DND-41 (cell line): ENCODE measurements around the gene SORL1-AS1.

Experiments used
- ATAC-seq: fragments of 200-7000 bp; cut with Tn5 transposase; 3 replicates; pipeline ENCODE4 v1.9.1; 2021; ENCODE audit warnings: low read depth; ENCODE audit not compliant: insufficient read depth
- DNase-seq: peaks from one replicate; pipeline ENCODE4 v3.0.0-alpha.2; 2020
- H2AFZ ChIP-seq: 2 replicates; pipeline ENCODE4 v1.6.0; 2012; ENCODE audit warnings: low read depth, low read length
- H3K27ac ChIP-seq: 2 replicates; pipeline ENCODE4 v1.5.1; 2012; ENCODE audit warnings: low read length, inconsistent platforms
- H3K27me3 ChIP-seq: fragments of 200-600 bp; sonication (generic); 2 replicates; pipeline ENCODE4 v1.6.0; 2012; ENCODE audit warnings: low read length, mild to moderate bottlenecking, inconsistent platforms; ENCODE audit not compliant: insufficient read depth, poor library complexity
- H3K36me3 ChIP-seq: 2 replicates; pipeline ENCODE4 v1.5.1; 2012; ENCODE audit warnings: low read length, inconsistent platforms; ENCODE audit not compliant: insufficient read depth
- H3K4me1 ChIP-seq: 2 replicates; pipeline ENCODE4 v1.5.1; 2012; ENCODE audit warnings: mild to moderate bottlenecking, low read length; ENCODE audit not compliant: insufficient read depth
- H3K4me2 ChIP-seq: 2 replicates; pipeline ENCODE4 v1.6.0; 2012; ENCODE audit warnings: mild to moderate bottlenecking, moderate library complexity, low read length, inconsistent platforms; ENCODE audit not compliant: insufficient read depth
- H3K4me3 ChIP-seq, 2 experiments: fragments of 200-600 bp in 1 of 2; shearing (Covaris generic) in 1 of 2; 2 replicates each; pipeline ENCODE4 v1.5.1; 2012 to 2016; ENCODE audit warnings: inconsistent platforms in 2 of 2, low read length in 2 of 2, mild to moderate bottlenecking in 2 of 2, low read depth in 1 of 2, moderate library complexity in 1 of 2
- H3K79me2 ChIP-seq: 2 replicates; pipeline ENCODE4 v1.6.0; 2012; ENCODE audit warnings: low read length, inconsistent platforms; ENCODE audit not compliant: insufficient read depth
- H3K9ac ChIP-seq: 2 replicates; pipeline ENCODE4 v1.6.0; 2012; ENCODE audit warnings: low read depth, mild to moderate bottlenecking, inconsistent platforms, low read length, moderate library complexity
- H3K9me3 ChIP-seq: 2 replicates; pipeline ENCODE4 v1.5.1; 2012; ENCODE audit warnings: low read length, moderate library complexity, mild to moderate bottlenecking, inconsistent platforms; ENCODE audit not compliant: insufficient read depth, severe bottlenecking
- H4K20me1 ChIP-seq: 2 replicates; pipeline ENCODE4 v1.6.0; 2012; ENCODE audit warnings: low read length; ENCODE audit not compliant: insufficient read depth
- EZH2 ChIP-seq: IDR thresholded peaks from 3 replicates; pipeline ENCODE4 v1.6.1; 2012; ENCODE audit warnings: borderline replicate concordance, low read depth, mild to moderate bottlenecking, moderate library complexity, low read length, inconsistent platforms; ENCODE audit not compliant: severe bottlenecking
- TF ChIP-seq, protein P1 (sequence below): IDR thresholded peaks from 2 replicates; pipeline ENCODE4 v1.5.1; 2012; ENCODE audit warnings: borderline replicate concordance, low read length, moderate library complexity, mild to moderate bottlenecking; ENCODE audit not compliant: poor library complexity, severe bottlenecking; ENCODE audit errors: extremely low read depth

The SORL1-AS1 gene

DNA sequence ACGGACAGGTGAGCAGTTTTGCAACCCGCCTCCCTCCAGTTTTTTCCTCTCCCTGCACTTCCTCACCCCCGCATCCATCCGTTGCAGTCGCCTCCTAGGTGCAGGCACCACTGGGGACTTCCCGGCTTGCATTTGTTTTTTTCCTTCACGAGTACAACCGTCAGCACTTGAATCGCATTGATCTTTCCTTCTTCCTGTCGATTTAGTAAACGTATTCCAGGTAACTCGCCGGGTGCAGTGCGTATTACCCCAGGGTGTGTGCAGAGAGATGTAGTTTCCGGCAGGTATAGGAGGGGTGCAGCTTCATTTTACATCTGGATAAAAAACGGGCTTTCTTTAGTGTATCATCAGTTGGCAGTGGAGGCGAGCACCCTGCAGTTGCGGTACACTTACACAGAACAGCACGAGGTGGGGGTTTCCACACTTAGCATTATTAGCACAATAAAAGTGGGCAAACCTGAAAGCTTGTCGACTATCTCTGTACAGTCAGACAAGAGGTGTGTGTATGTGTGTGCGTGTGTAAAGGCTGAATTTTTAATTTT lies at the start of gene SORL1-AS1:
Gene SORL1-AS1 (minus strand): TSS at position 359 of the 542 bp plus-strand sequence.
- H3K79me2 ChIP-seq: peaks cover 59% of the 10 kb centered on the region
- peak; percentile 42 for DNase-seq

DNA sequence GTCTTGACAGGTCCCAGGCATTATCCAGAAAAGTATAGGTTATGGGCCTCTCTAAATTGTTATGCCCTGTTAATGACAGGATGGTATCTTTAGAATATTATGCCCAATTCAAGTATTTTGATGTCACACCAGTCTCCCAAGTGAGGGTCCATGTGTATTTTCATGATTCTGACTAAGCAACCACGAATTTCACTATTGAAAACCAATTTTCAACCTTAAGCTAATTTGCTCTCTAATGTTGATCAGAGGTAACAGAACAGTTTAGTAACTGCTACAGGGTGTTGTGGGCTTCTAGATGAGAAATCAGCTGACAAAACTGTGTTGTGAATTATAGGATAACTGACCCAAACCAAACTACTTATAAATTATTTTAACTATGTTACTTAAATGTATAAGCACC lies 48.0 kb upstream of the SORL1-AS1 start:
- no peaks in the 10 kb centered on the region for H3K4me1 ChIP-seq
- no peak overlapping the region for H3K4me3 ChIP-seq
- no peak overlapping the region for H3K9ac ChIP-seq
- H3K9me3 ChIP-seq: peaks cover 4% of the 10 kb centered on the region
- H3K79me2 ChIP-seq: no peaks in the 10 kb centered on the region
- H3K4me2 ChIP-seq: no peak overlapping the region
- no peaks in the 10 kb centered on the region for H3K27me3 ChIP-seq
- H3K36me3 ChIP-seq: peaks cover 71% of the 10 kb centered on the region
- TF ChIP-seq, protein P1, sequence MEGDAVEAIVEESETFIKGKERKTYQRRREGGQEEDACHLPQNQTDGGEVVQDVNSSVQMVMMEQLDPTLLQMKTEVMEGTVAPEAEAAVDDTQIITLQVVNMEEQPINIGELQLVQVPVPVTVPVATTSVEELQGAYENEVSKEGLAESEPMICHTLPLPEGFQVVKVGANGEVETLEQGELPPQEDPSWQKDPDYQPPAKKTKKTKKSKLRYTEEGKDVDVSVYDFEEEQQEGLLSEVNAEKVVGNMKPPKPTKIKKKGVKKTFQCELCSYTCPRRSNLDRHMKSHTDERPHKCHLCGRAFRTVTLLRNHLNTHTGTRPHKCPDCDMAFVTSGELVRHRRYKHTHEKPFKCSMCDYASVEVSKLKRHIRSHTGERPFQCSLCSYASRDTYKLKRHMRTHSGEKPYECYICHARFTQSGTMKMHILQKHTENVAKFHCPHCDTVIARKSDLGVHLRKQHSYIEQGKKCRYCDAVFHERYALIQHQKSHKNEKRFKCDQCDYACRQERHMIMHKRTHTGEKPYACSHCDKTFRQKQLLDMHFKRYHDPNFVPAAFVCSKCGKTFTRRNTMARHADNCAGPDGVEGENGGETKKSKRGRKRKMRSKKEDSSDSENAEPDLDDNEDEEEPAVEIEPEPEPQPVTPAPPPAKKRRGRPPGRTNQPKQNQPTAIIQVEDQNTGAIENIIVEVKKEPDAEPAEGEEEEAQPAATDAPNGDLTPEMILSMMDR: no peak
- no peak for TF ChIP-seq EZH2
- ATAC-seq (no peak), DNase-seq (no peak)
- H2AFZ ChIP-seq: no peak overlapping the region
- no peaks in the 10 kb centered on the region for H4K20me1 ChIP-seq
- H3K27ac ChIP-seq: no peak overlapping the region

More for the DNA sequence above, at the start of gene SORL1-AS1:
- peak within 1 kb of the TSS; percentile 44 to 65 for H3K4me3 ChIP-seq
- no peaks in the 10 kb centered on the region for H3K9me3 ChIP-seq
- peak within 1 kb of the TSS; percentile 95 for H2AFZ ChIP-seq
- H3K9ac ChIP-seq: peak within 1 kb of the TSS; percentile 80
- H3K4me2 ChIP-seq: peak within 1 kb of the TSS; percentile 73
- H3K36me3 ChIP-seq: no peaks in the 10 kb centered on the region; the same call in 1 of the 2 replicates
- TF ChIP-seq, protein P1: no peak
- TF ChIP-seq EZH2: no peak
- no peaks in the 10 kb centered on the region for H3K27me3 ChIP-seq
- H3K4me1 ChIP-seq: peaks cover 56% of the 10 kb centered on the region
- no peaks in the 10 kb centered on the region for H4K20me1 ChIP-seq
- peak; percentile 32 for ATAC-seq
- peak within 1 kb of the TSS; percentile 83 for H3K27ac ChIP-seq

DNA sequence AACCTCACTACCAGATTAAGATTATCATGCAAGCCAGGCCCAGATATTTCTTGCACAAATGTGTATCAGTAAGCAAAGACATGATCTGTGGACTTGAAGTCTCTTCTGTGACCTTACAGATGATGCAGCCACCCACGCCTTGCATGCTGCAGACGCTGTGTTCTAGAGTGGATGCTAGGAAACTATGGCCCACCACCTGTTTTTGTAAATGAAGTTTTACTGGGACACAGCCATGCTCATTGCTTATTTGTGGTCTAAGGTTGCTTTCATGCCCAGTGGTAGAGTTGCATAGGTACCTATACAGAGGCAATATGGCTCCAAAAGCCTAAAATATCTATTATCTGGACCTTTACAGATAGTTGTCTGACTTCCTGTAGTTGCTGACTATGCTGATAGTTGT lies 47.5 kb upstream of the SORL1-AS1 start:
- Histone ChIP-seq H3K4me2 (no peak overlapping the region), H3K79me2 (no peaks in the 10 kb centered on the region), H3K9ac (no peak overlapping the region), H3K27me3 (no peaks in the 10 kb centered on the region), H3K9me3 (no peaks in the 10 kb centered on the region), H4K20me1 (no peaks in the 10 kb centered on the region), H2AFZ (no peak overlapping the region), H3K27ac (no peak overlapping the region), H3K4me3 (no peak overlapping the region), H3K4me1 (no peaks in the 10 kb centered on the region), H3K36me3 (peaks cover 71% of the 10 kb centered on the region)
- DNase-seq (no peak), ATAC-seq (no peak)
- TF ChIP-seq, protein P1: no peak
- no peak for TF ChIP-seq EZH2

DNA sequence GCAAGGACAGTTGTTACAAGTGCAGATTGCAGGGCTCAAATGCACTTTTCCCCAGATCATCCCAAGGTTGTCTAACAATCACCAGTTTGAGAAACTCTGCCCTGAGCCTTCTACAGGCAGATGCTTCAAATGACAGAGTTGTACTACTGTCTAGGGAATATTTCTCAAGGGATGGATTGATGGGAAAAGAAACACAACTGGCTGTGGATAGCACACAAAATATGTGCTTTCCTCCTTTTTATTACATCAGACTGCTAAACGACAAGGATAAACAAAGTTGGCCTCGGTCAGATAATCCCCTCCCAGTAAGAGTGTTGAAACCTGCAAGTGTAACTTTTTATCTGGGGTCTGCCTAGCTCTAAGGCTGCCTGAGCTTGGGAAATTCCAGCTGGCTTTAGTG lies 46.6 kb upstream of the SORL1-AS1 start:
- ATAC-seq (no peak), DNase-seq (no peak)
- H3K4me2 ChIP-seq: no peak overlapping the region

More for the DNA sequence above, 46.6 kb upstream of the SORL1-AS1 start:
- H2AFZ ChIP-seq: no peak overlapping the region
- no peak for TF ChIP-seq EZH2
- TF ChIP-seq, protein P1: no peak
- no peaks in the 10 kb centered on the region for H3K79me2 ChIP-seq
- peaks cover 6% of the 10 kb centered on the region for H3K4me1 ChIP-seq
- H4K20me1 ChIP-seq: no peaks in the 10 kb centered on the region
- H3K36me3 ChIP-seq: peaks cover 72% of the 10 kb centered on the region
- H3K9me3 ChIP-seq: no peaks in the 10 kb centered on the region
- H3K9ac ChIP-seq: no peak overlapping the region
- H3K4me3 ChIP-seq: no peak overlapping the region
- H3K27me3 ChIP-seq: no peaks in the 10 kb centered on the region
- H3K27ac ChIP-seq: no peak overlapping the region
